Activated T-cell treated with anti-CD3 and anti-CD28 coated beads for 48 hours (primary cell): ENCODE measurements around the gene UBE2F.
A peak's percentile ranks its signal among the peaks of the same experiment; 100 is the strongest.

Source experiments
- DNase-seq: peaks from one replicate; pipeline ENCODE4 v3.0.0-alpha.2; 2020; ENCODE audit warnings: low read depth

Gene UBE2F, protein sequence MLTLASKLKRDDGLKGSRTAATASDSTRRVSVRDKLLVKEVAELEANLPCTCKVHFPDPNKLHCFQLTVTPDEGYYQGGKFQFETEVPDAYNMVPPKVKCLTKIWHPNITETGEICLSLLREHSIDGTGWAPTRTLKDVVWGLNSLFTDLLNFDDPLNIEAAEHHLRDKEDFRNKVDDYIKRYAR

DNA sequence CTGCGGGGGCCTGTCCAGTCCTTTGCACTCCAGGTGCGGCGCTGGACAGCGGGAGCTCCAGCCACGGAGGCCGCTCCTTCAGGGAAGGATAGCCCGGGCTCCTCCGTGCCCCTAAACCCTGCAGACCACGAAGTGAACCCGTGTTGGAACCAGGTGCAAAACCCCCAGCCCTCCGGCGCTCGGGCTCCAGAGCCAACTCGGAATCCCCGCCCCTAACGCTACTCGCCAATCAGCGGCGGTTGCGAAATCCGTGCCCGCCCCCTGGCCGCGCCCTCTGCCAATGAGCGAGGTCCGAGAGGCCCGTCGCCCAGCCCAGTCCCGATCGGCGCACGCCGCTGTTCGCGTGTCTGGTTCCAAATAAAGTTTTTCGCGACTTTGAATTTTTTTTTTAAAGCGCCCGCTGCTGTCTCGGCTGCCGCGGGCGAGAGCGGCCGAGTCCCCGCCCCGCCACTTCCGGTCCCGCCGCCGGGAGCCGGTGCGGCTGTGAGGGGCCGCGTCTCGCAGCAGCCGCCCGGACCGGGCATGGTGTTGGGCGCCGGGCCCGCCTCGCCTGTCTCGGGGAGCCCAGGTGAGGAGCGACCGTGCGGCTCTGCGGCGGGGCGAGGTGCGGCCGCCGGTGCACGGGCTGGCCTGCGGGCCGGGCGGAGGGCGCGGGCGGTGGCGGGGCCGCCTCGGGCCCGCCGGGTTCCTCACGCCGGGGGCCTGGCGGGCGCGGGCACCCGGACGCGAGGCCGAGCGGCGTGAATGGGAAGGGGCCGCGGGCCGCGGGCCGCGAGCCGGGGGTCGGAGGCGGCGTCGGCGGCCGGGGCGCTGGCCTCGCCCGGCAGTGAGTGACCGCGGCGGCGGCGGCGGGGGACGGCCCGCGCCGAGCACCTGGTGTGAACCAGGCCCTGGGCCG is at the start of gene UBE2F:
Gene UBE2F, plus strand, starts transcription at position 450 of the 898 bp plus-strand sequence. CDS start 6,094 bp downstream, outside the sequence.
- peak; percentile 97 for DNase-seq

DNA sequence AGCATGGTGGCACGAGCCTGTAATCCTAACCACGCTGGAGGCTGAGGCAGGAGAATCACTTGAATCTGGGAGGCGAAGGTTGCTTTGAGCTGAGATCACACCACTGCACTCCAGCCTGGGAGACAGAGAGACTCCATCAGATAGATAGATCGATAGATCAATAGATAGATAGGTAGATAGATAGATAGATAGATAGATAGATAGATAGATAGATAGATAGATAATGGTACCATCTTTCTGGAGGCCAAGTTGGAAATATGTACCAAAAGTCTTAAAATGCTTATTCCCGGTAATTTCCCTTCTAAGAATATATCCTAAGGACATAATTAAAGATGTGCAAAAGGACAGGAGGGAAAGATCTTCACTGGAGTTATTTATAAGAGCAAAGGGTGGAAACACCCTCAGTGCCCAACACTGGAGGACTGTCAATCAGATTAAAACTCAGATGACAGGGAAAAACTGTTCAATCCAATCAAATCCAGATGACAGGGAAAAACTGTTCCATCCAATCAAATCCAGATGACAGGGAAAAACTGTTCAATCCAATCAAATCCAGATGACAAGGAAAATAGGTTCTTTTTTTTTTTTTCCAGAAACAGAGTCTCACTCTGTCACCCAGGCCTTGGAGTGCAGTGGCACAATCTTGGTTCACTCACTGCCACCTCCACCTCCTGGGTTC is 49.0 kb upstream of the UBE2F start:
- DNase-seq = no peak

DNA sequence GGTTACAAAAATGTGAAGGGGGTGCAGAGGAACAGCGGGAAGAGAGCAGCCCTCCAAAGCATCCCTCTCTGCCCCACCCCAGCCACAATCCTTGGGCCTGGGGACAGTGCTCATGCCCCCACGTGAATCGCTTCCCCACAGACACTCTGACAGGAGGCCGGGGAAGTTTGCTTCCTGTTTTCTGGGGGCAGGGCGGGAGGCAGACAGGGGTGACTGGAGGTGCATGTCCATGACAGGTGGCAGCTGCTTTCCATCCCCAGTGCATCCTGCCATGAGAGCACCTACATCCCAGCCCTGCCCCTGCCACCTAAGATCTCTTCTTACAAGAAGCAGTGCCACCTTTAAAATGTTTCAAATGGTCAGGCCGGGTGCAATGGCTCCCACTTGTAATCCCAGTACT is 47.2 kb upstream of the UBE2F start:
- DNase-seq = no peak

DNA sequence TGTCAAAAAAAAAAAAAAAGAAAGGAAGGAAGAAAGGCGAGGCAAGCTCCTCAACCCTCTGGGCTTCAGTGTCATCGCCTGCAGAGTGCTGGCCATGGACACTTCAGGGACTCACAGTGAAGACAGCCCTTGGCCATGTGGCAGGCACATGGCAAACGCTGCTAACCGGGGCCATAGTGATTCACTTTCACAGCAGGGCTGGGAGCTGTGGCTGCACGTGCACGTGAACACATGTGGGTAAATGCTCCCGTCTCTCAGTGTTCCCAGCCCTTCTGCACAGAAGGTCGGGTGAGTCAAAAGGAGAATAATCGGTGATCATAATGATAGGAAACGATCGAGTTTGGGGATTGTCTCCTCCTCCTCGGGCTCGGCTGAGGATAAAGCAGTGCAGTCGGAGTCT is 46.1 kb upstream of the UBE2F start:
- no peak for DNase-seq

DNA sequence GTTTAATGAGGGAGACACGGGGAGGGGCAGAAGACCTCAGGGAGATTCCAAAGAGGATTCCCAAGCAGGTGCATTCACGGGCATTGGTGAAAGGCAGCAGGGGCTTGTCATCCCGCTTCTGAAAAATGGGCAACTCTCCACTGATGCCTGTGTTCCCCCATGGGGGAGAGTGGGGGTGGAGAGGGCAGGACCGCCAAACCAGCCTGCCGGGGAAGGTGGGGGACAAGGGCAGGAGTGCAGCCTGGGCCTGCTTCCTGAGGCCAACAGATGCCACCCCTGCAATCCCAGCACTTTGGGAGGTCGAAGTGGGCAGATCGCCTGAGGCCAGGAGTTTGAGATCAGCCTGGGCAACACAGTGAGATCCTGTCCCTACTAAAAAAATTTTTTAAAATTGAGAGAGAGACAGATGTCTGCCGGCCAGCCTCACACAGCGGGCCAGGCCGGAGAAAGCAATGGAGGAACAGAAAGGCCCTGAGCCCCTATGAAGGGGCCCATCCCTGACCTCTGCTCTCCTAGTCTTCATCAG is 44.8 kb upstream of the UBE2F start:
- DNase-seq = no peak

DNA sequence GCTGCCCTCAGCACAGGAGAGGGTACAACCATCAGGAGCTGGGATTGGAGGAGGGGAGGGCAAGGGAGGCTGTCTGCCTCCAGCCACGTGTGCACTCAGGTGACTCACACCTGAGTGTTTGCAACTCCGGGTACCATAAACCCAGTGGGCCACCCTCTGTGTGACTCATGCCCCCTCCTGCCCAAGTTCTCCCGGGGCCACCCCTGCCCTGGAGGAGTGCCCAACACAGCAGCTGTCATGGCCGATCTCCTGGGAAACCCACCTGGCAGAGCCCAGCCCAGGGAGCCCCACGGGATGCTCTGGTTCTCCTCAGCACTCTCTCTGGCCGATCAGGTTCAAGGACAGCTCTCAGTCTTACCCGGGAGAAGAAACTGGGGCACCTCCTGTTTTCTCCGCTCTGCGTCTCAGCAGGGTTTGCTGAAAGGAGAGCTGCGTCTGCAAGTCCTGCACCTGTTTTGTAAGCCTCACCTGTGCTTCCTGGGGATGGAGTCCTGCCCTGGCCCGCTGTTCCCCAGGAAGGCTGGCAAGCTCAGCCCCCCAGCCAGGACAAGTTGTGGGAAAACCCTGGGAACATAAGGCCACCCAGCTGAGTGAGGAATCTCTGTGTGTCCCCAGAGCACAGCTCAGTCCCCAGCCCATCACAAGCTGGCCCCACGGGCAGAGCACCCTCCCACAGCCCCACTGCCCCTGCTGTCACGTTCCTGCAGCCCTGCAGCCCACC is 44.0 kb upstream of the UBE2F start:
- no peak for DNase-seq

DNA sequence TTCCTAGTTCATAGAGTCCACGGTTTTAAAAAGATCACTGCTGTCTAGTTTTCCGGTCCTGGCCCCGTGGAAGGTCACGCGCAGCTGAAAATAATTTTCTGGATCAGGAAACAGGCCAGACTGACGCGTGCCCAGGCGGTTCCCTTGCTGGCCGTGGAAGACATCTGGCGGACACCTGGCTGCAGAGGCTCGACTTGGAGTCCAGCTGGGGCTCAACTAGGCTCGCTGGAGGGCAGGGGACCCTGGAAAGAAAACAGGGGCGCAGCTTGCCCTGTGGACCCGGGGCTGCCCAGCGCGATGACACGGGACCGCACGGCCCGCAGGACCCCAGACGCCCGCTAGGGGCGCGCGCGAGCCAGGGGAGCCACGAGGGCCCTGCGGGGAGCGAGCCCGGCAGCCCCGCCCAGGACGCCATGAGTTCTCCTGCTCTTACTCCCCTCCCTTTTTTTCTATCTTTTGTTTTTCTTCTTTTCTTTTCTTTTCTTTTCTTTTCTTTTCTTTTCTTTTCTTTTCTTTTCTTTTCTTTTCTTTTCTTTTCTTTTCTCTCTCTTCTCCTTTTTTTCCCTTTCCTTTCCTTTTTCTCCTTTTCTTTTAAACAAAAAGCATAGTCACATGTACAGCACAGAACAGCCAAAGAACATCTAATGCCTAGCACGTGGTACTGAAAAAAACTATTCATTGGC is 43.2 kb upstream of the UBE2F start:
- DNase-seq = peak; percentile 84

DNA sequence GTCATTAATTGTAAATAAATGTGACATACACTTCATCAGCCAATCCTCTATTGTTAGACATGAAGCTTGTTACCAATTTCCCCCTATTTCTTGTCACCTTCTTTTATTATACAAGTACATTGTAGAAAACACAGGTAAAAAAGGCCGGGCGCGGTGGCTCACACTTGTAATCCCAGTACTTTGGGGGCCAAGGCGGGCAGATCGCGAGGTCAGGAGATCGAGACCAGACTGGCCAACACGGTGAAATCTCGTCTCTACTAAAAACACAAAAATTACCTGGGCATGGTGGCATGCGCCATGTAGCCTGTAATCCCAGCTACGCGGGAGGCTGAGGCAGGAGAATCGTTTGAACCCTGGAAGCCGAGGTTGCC is 42.7 kb upstream of the UBE2F start:
- DNase-seq = no peak

DNA sequence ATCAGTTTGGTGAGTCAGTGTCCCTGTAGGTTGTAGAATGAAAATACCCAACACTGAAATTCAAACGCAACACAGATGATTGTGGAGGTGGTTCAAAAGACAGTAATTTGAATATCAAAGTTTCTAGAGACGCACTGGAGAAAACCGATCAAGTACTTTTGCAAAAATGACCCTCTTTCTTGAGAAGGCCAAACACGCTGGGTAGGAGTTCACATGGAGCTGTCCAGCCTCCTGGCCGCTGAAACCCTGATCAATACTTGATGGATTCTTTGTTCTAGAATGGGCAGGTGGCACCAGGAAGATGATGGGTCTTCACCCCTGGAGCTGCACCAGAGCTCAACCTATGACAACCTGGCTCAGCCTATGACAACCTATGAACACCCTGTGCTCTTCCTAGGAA is 39.7 kb upstream of the UBE2F start:
- no peak for DNase-seq

DNA sequence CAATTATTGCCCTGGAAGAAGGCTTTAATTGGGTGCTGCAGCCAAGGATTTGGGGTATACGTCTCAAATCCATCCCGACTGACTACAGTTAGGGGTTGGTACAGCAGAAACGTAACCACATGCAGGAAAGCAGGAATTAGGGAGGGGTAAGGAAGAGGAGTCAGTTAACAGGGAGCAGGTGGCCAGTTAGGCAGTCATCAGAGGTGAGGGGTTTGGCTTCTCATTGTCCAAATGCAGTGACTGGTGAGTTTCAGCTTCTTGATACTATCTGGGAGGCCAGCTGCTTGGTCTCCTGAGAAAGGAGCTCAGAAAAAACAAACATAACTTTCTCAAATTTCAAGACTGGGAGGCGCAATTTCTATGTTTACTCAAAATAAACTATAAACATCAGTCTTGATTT is 38.8 kb upstream of the UBE2F start:
- DNase-seq = no peak

DNA sequence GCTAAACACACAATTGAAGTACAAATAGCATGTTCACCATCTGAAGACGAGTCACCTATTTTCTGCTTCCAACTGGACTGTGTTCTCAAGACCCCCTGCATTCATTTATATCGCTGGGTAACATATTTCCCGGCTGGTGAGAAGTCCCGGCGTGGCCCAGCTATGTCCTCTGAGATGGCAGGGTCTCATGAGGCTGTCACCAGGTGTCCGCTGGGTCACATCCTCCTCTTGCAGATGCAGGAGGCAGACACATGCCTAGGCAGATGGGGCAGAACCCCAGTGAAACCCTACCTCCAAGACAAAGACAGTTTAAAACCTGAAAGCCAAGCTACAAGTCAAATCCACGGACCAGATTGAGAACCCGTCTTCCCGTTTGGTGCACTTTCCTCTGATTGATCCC is 36.8 kb upstream of the UBE2F start:
- no peak for DNase-seq

DNA sequence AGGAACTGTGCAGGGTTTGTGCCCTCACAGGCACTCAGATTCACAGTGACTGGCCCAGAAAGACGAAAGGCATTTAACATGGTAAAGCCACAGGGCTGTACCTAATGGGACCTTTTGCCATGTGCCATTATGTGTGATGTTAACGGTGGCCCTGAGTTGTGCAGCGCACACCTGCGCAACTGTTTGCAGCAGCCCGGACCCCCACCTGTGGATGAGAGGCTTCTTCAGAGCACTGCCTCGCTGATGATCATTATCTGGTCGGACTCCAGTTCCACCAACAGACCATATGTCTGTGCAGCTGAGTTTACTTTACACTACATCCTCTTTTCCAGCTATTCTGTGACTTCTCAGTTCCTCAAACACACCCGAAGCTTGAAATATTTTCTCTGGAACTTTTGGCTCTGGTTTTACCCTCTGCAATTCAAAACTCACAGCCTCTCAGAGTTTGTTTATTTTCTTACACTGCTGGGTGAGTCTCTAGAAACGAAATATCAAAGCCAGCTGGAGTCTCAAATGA is 35.6 kb upstream of the UBE2F start:
- no peak for DNase-seq

DNA sequence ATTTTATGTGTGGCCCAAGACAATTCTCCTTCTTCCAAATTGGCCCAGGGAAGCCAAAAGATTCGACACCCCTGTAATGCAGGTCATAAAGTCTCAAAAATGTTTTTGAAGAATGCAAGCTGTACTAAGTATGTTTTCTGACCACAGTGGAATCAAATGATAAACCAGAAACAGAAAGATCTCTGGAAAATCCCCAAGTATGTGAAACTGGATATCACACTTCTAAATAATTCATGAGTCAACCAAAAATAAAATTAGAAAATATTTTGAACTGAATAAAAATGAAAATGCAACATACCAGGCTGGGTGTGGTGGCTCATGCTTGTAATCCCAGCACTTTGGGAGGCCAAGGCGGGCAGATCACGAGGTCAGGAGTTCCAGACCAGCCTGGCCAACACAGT is 34.1 kb upstream of the UBE2F start:
- no peak for DNase-seq

DNA sequence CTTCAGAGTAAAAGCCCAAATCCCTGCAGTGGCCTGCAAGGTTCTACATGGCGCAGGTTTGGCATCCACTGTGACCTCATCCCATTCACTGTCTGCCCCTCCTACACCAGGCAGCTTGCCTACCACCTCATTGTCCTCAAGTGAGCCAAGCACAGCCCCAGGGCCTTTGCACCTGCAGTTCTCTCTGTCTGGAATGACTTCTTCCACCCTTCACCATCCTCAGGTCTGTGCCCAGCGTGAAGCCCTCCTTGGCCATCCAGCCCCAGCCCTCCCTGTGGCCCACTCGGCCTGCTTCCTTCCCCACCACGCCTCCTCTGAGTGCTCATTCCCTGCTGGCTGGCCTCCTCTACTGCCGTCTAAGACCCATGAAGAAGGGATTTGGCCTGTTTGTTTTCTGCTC is 32.6 kb upstream of the UBE2F start:
- DNase-seq = no peak

DNA sequence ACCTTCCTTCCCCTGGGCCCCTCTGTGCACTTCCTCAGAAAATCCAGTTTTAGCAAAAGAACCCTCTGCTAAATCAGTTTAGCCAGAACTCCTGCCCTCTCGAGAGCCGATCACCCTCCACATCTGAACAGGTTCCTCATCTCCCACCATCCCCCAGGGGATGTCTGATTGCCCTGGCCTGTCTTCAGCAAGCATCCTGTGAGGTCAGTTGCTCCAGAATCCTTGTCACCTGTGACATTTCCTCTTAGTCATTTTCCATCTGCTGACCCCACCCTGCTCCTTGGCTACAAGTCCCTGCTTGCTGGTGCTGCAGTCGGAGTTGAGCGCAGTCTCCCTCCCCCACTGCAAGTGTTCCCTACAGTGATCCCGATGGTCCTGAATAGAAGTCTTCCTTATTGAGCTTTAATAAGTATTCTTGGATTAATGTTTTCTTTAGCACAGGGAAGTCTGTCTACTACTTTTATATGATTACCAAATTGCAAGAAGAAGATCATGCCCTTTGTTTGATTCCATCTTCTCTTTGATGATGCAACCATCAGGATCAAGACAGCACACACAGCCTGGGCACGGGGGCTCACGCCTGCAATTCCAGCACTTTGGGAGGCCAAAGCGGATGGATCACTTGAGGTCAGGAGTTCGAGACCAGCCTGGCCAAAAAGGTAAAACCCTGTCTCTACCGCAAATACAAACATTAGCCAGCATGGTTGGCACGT is 30.9 kb upstream of the UBE2F start:
- no peak for DNase-seq

DNA sequence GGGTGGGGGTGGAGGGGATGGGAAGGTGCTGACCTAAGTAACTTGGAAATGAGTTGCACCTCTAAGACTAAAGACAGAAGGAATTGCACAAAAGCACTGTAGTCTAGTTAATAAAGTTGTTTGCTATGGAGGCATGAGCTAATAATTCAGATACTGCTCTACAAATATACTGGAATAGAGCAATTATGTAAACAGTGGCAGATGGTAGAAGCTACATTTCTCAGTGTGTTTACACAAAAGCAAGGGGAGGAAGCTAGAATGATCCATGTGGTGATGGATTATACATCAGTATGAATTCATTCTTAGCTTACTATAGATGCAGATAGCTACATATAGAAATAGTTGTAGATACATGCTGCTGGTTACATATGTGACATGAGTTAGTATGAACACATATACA is 27.6 kb upstream of the UBE2F start:
- no peak for DNase-seq

DNA sequence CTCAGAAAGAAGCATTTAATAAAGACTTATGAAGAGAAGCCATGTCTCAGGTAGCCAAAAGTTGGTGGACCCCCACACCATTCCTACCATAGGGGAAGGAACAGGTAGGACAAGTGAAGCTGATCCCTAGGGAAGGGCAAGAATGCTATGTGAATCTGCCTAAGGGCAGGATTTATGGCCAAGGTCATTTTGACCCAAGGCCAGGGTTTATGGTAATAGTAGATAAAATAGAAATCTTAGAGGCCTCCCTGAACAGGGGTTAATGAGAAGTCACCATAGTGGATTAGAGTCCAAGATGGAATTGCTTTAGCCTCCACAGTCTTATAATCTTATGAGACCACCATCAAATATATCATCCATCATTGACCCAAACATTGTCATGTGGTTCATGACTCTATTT is 26.0 kb upstream of the UBE2F start:
- no peak for DNase-seq

DNA sequence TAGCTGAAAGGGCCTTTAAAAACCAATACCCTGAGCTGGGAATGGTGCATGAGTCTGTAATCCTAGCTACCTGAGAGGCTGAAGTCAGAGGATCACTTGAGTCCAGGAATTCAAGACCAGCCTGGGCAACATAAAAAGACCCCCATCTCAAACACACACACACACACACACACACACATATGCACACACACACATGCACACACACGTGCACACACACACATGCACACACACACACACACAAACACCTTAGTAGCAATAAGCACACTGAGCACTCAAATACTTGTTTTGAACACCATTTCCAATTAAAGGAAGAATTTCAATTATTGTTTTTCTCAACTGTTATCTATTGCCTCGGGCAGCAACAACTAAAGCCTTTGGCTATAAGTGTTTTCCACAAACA is 25.6 kb upstream of the UBE2F start:
- DNase-seq = no peak

DNA sequence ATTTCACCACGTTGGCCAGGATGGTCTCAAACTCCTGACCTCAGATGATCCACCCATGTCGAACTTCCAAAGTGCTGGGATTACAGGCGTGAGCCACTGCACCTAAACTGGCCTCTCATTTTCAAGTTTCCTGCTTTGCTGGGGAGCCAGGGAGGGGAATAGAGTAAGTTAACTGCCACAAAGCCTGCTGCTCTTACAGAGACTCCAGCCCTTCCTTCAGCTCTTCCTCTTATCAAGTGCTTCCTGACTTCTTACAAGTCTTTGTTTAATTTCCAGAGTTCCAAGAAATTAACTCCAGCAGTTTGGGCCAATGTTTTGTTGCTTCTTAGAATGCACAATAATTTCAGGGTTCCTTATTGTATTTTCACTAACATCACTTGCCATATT is 24.3 kb upstream of the UBE2F start:
- no peak for DNase-seq

DNA sequence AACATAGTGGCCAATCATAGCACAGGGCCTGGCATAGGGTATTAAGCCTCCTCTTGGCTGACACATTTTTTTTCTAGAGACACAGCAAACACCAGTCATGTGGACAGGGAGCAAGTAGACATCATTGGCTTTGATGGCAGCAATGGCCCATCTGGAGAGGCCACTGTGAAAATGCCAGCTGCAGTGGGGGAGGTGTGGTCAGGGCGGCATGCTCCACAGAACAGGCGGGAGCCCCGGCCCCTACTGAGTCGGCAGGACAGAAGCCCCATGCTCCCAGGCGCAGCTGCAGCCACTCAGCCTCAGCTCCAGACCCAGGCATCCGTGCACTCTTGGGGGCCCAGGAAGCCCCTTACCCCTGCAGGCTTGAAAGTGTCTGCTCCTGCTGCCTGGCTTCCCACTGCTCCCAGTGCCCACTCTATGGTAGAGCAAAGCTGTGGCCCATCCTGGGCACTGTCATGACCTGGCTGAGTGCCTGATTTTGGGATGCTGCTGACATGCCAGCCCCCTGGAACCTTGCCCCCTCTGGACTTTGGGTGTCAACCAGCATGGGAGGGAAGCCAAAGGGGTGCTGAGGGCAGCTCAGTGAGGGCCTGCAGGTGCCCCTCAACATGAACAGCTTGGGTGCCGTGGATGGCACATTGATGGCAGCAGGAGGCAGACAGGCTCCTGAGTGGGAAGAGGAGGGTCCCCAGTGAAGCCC is 23.3 kb upstream of the UBE2F start:
- DNase-seq = no peak
